Liver (tissue), 9 donors: ENCODE data around the gene CTNNBL1. TPM values are rescaled to one million over a fixed set of nuclear protein-coding genes. Genes with fewer than 3 reads are reported as not detected.

Source experiments
- DNase-seq: peaks from one replicate; pipeline ENCODE4 v3.0.0-alpha.2; 2017; ENCODE audit warnings: low spot score
- H3K27ac ChIP-seq, 2 donors: one replicate each; pipeline ENCODE4 v1.7.0; 2013; ENCODE audit warnings: inconsistent platforms in 2 of 2, low read length in 2 of 2, control low read depth in 1 of 2, low read depth in 1 of 2, mild to moderate bottlenecking in 1 of 2
- H3K27me3 ChIP-seq, 4 donors: one replicate each; pipeline versions ENCODE4 v1.6.1 to v1.7.0; 2013; ENCODE audit warnings: low read length in 3 of 4, inconsistent platforms in 1 of 4, mild to moderate bottlenecking in 1 of 4, moderate library complexity in 1 of 4; ENCODE audit not compliant: control insufficient read depth in 4 of 4, insufficient read depth in 4 of 4
- H3K36me3 ChIP-seq, 4 donors: one replicate each; pipeline versions ENCODE4 v1.6.1 to v1.7.0; 2013; ENCODE audit warnings: low read length in 3 of 4, mild to moderate bottlenecking in 3 of 4, low read depth in 1 of 4, moderate library complexity in 1 of 4; ENCODE audit not compliant: control insufficient read depth in 4 of 4, insufficient read depth in 3 of 4
- H3K4me1 ChIP-seq, 4 donors: one replicate each; pipeline versions ENCODE4 v1.6.1 to v1.7.0; 2013; ENCODE audit warnings: low read length in 3 of 4, mild to moderate bottlenecking in 3 of 4, moderate library complexity in 1 of 4; ENCODE audit not compliant: control insufficient read depth in 4 of 4, insufficient read depth in 4 of 4
- H3K4me3 ChIP-seq, 3 donors: one replicate each; pipeline versions ENCODE4 v1.6.1 to v1.7.0; 2013; ENCODE audit warnings: low read length in 3 of 3, control low read depth in 1 of 3, low read depth in 1 of 3, mild to moderate bottlenecking in 1 of 3
- H3K9ac ChIP-seq, 2 donors: one replicate each; pipeline ENCODE4 v1.7.0; 2013; ENCODE audit warnings: low read length in 2 of 2, mild to moderate bottlenecking in 2 of 2, moderate library complexity in 2 of 2, control low read depth in 1 of 2, low read depth in 1 of 2
- H3K9me3 ChIP-seq, 4 donors: one replicate each; pipeline versions ENCODE4 v1.6.1 to v1.7.0; 2013; ENCODE audit warnings: low read length in 3 of 4; ENCODE audit not compliant: control insufficient read depth in 4 of 4
- EGR1 ChIP-seq, 2 donors: IDR thresholded peaks; 2 replicates each; pipeline ENCODE4 v1.6.1; 2016 to 2018; ENCODE audit warnings: antibody characterized with exemption in 2 of 2, low read depth in 2 of 2
- FOXA1 ChIP-seq: IDR thresholded peaks from 2 replicates; pipeline ENCODE4 v1.6.1; 2016; ENCODE audit warnings: antibody characterized with exemption
- FOXA2 ChIP-seq: IDR thresholded peaks from 2 replicates; pipeline ENCODE4 v1.6.1; 2016; ENCODE audit warnings: antibody characterized with exemption
- GABPA ChIP-seq, 2 donors: IDR thresholded peaks in 1 of 2; conservative IDR thresholded peaks in 1 of 2; 2 replicates each; pipeline ENCODE4 v1.6.1; 2016; ENCODE audit warnings: antibody characterized with exemption in 2 of 2, mild to moderate bottlenecking in 1 of 2, moderate library complexity in 1 of 2
- HNF4A ChIP-seq, 2 donors: conservative IDR thresholded peaks; 2 replicates each; pipeline ENCODE4 v1.6.1; 2016; ENCODE audit warnings: antibody characterized with exemption in 2 of 2, mild to moderate bottlenecking in 2 of 2
- HNF4G ChIP-seq: IDR thresholded peaks from 2 replicates; pipeline ENCODE4 v1.6.1; 2016; ENCODE audit warnings: antibody characterized with exemption
- JUND ChIP-seq, 2 donors: IDR thresholded peaks; 2 replicates each; pipeline ENCODE4 v1.6.1; 2016; ENCODE audit warnings: antibody characterized with exemption in 2 of 2
- NR2F2 ChIP-seq: IDR thresholded peaks from 2 replicates; pipeline ENCODE4 v1.6.1; 2016; ENCODE audit warnings: antibody characterized with exemption
- RAD21 ChIP-seq, 2 donors: IDR thresholded peaks; 2 replicates each; pipeline ENCODE4 v1.6.1; 2016; ENCODE audit warnings: antibody characterized with exemption in 2 of 2, mild to moderate bottlenecking in 2 of 2
- RXRA ChIP-seq, 2 donors: IDR thresholded peaks; 2 replicates each; pipeline ENCODE4 v1.6.1; 2017 to 2018; ENCODE audit warnings: antibody characterized with exemption in 2 of 2, mild to moderate bottlenecking in 1 of 2
- TAF1 ChIP-seq: conservative IDR thresholded peaks from 2 replicates; pipeline ENCODE4 v1.6.1; 2016; ENCODE audit warnings: antibody characterized with exemption, mild to moderate bottlenecking
- YY1 ChIP-seq: IDR thresholded peaks from 2 replicates; pipeline ENCODE4 v1.6.1; 2016; ENCODE audit warnings: antibody characterized with exemption, mild to moderate bottlenecking
- ZBTB33 ChIP-seq: IDR thresholded peaks from 2 replicates; pipeline ENCODE4 v1.6.1; 2016; ENCODE audit warnings: antibody characterized with exemption
- WGBS: extraction: QIAGEN DNeasy Blood & Tissue Kit; methylation state at CpG from one replicate; pipeline ENCODE4 v1.1.7; 2013; 5-methylcytosine and 5-hydroxymethylcytosine counted together
- polyA plus RNA-seq, 2 donors: library from polyadenylated mRNA; stranded (reverse) in 1 of 2; unstranded in 1 of 2; fragments of 200-250 nt in 1 of 2; fragments of >200 nt in 1 of 2; fragmentation: Nextera tagmentation in 1 of 2; extraction: Ambion mirVana in 1 of 2; gene quantifications; one replicate each; pipeline versions ENCODE4 v1.2.1 to v1.2.3, GENCODE V29; 2013 to 2015
- total RNA-seq, 2 donors: library from RNA; depleted of rRNA; stranded (reverse); fragments of >200 nt; gene quantifications; one replicate each; pipeline ENCODE4 v1.2.3, GENCODE V29; 2014
- TF ChIP-seq, protein P1 (sequence below): IDR thresholded peaks from 2 replicates; pipeline ENCODE4 v1.6.1; 2016; ENCODE audit warnings: antibody characterized with exemption
- TF ChIP-seq, protein P2 (sequence below): IDR thresholded peaks from 2 replicates; pipeline ENCODE4 v1.6.1; 2016; ENCODE audit warnings: antibody characterized with exemption
- TF ChIP-seq, protein P3 (sequence below): IDR thresholded peaks from 2 replicates; pipeline ENCODE4 v1.6.1; 2016; ENCODE audit warnings: antibody characterized with exemption, mild to moderate bottlenecking
- donor health status: healthy.
- donor health status: healthy.
- donor health status: healthy.
- donor health status: healthy.
- donor health status: healthy.

The CTNNBL1 gene
- total and polyA plus RNA-seq, 4 donors: 18.3 to 25.4 (median 20.3) TPM

DNA sequence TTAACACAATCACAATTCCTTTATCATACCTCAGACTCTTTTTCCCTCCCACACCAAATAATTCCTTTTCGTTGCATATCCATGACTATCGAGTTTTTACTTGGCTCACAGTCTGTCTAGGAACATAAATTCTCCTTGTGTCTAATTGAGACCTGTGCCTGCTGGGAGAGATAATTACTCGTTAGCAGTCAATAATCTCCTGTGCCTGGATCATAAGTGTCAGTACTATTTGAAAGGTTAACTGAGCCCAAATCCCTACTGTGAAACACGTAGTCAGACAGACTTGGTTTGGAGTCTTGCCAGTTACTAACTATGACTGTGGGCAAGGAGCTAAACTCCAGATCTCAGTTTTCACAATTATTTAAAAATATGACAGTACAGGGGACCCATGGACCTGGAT is 5.7 kb upstream of the CTNNBL1 start:
- WGBS: 70% methylated on average over 4 of the region's 4 CpGs

DNA sequence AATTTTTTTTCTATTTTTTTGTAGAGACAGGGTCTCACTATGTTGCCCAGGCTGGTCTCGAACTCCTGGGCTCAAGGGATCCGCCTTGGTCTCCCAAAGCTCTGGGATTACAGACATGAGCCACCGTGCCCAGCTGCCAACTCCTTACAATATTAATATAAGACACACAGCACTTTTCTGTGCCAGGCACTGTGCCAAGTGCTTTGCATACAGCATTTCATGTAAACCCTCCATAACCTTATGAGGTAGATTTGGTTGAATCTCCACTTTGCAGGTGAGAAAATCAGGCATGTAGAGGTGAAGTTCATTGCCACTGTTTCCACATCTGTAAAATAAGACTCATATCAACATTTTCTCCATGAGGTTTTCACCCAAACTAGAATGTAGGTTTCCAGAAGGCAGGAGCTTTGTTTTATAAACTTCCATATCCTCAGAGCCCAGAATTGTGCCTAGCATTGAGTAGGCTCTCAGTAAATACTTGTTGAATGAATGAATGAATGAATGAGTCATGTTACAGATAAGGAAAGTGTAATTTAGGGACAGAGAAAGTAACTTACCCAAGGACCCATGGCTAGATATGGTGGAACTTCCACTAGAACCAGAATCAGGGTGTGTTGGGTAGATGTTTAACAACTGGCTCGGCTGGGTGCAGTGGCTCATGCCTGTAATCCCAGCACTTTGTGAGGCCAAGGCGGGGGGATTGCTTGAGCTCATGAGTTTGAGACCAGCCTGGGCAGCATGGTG is 3.0 kb upstream of the CTNNBL1 start:
- 82% methylated on average over 5 of the region's 5 CpGs for WGBS
- H3K27me3 ChIP-seq: no peaks in the 10 kb centered on the region
- peaks cover 0 to 21% (median 14%) of the 10 kb centered on the region in 4 donors for H3K4me1 ChIP-seq
- H3K27ac ChIP-seq: no peak overlapping the region
- H3K9ac ChIP-seq: no peak overlapping the region
- no peaks in the 10 kb centered on the region for H3K9me3 ChIP-seq
- no peaks in the 10 kb centered on the region for H3K36me3 ChIP-seq
- H3K4me3 ChIP-seq: no peak overlapping the region
- TF ChIP-seq NR2F2 (no peak), EGR1 (IDR thresholded peaks at IDR 0.05; ENCODE audit: low read depth in 2 of 2) (no peak), ZBTB33 (no peak), JUND (IDR thresholded peaks at IDR 0.05) (no peak), RAD21 (IDR thresholded peaks at IDR 0.05) (no peak), TAF1 (no peak), YY1 (no peak), GABPA (IDR thresholded peaks at IDR 0.05 in 1 of 2, conservative IDR thresholded peaks at IDR 0.05 in 1 of 2) (no peak), FOXA1 (no peak), HNF4G (no peak), FOXA2 (no peak), RXRA (IDR thresholded peaks at IDR 0.05) (no peak), HNF4A (conservative IDR thresholded peaks at IDR 0.05) (no peak)
- TF ChIP-seq, protein P1, sequence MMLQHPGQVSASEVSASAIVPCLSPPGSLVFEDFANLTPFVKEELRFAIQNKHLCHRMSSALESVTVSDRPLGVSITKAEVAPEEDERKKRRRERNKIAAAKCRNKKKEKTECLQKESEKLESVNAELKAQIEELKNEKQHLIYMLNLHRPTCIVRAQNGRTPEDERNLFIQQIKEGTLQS: no peak
- TF ChIP-seq, protein P2, sequence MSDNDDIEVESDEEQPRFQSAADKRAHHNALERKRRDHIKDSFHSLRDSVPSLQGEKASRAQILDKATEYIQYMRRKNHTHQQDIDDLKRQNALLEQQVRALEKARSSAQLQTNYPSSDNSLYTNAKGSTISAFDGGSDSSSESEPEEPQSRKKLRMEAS: no peak
- TF ChIP-seq, protein P3, sequence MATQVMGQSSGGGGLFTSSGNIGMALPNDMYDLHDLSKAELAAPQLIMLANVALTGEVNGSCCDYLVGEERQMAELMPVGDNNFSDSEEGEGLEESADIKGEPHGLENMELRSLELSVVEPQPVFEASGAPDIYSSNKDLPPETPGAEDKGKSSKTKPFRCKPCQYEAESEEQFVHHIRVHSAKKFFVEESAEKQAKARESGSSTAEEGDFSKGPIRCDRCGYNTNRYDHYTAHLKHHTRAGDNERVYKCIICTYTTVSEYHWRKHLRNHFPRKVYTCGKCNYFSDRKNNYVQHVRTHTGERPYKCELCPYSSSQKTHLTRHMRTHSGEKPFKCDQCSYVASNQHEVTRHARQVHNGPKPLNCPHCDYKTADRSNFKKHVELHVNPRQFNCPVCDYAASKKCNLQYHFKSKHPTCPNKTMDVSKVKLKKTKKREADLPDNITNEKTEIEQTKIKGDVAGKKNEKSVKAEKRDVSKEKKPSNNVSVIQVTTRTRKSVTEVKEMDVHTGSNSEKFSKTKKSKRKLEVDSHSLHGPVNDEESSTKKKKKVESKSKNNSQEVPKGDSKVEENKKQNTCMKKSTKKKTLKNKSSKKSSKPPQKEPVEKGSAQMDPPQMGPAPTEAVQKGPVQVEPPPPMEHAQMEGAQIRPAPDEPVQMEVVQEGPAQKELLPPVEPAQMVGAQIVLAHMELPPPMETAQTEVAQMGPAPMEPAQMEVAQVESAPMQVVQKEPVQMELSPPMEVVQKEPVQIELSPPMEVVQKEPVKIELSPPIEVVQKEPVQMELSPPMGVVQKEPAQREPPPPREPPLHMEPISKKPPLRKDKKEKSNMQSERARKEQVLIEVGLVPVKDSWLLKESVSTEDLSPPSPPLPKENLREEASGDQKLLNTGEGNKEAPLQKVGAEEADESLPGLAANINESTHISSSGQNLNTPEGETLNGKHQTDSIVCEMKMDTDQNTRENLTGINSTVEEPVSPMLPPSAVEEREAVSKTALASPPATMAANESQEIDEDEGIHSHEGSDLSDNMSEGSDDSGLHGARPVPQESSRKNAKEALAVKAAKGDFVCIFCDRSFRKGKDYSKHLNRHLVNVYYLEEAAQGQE: no peak
- DNase-seq: no peak

More for the DNA sequence above, 5.7 kb upstream of the CTNNBL1 start:
- no peaks in the 10 kb centered on the region for H3K27me3 ChIP-seq
- peaks cover 0 to under 1% (median 0%) of the 10 kb centered on the region in 4 donors for H3K4me1 ChIP-seq
- no peak overlapping the region for H3K27ac ChIP-seq
- no peaks in the 10 kb centered on the region for H3K9me3 ChIP-seq
- H3K36me3 ChIP-seq: no peaks in the 10 kb centered on the region
- H3K4me3 ChIP-seq: no peak overlapping the region
- TF ChIP-seq FOXA2 (no peak), HNF4A (conservative IDR thresholded peaks at IDR 0.05) (no peak), TAF1 (no peak), RXRA (IDR thresholded peaks at IDR 0.05) (no peak), NR2F2 (no peak), GABPA (IDR thresholded peaks at IDR 0.05 in 1 of 2, conservative IDR thresholded peaks at IDR 0.05 in 1 of 2) (no peak), YY1 (no peak), FOXA1 (no peak), EGR1 (IDR thresholded peaks at IDR 0.05; ENCODE audit: low read depth in 2 of 2) (no peak)
- TF ChIP-seq, protein P1: no peak
- TF ChIP-seq, protein P2: no peak
- no peak for DNase-seq
- no peak overlapping the region for H3K9ac ChIP-seq
